Measurements from ENCODE around the gene MOB4.

Gene MOB4

GRCh38 chr2:197591339-197592072 is 75.6 kb downstream of the MOB4 start:
- H3K27ac ChIP-seq (ENCODE audit: low read depth, low read length): no peak overlapping the region
- WGBS: 96% methylated on average over 32 of the region's 32 CpGs
- no peak overlapping the region for H3K4me3 ChIP-seq (ENCODE audit: low read length)
- no peaks in the 10 kb centered on the region for H3K36me3 ChIP-seq (ENCODE audit: insufficient read depth, low read length)
- H3K27me3 ChIP-seq (ENCODE audit: insufficient read depth, low read length): no peaks in the 10 kb centered on the region
- peaks cover 33% of the 10 kb centered on the region for H3K4me1 ChIP-seq (ENCODE audit: insufficient read depth, low read length)
- H3K9me3 ChIP-seq (ENCODE audit: insufficient read depth, low read depth, low read length): no peaks in the 10 kb centered on the region
- no peak overlapping the region for H3K9ac ChIP-seq (ENCODE audit: low read depth, low read length)

GRCh38 chr2:197596766-197597165 is 80.9 kb downstream of the MOB4 start:
- Histone ChIP-seq H3K9me3 (ENCODE audit: insufficient read depth, low read depth, low read length) (no peaks in the 10 kb centered on the region), H3K9ac (ENCODE audit: low read depth, low read length) (peak overlapping the region; percentile 45; the same call in 1 of the 2 replicates), H3K4me1 (ENCODE audit: insufficient read depth, low read length) (peaks cover 21% of the 10 kb centered on the region), H3K36me3 (ENCODE audit: insufficient read depth, low read length) (no peaks in the 10 kb centered on the region), H3K4me3 (ENCODE audit: low read length) (no peak overlapping the region), H3K27me3 (ENCODE audit: insufficient read depth, low read length) (no peaks in the 10 kb centered on the region), H3K27ac (ENCODE audit: low read depth, low read length) (peak overlapping the region; percentile 31; the same call in 1 of the 2 replicates)
- WGBS: 43% methylated on average over 1 of the region's 1 CpG

- 97% methylated on average over 4 of the region's 4 CpGs for whole genome bisulfite sequencing
- no peak overlapping the region for H3K9ac ChIP-seq (ENCODE audit: low read depth, low read length)
- no peak overlapping the region for H3K4me3 ChIP-seq (ENCODE audit: low read length)
- peaks cover 21% of the 10 kb centered on the region for H3K4me1 ChIP-seq (ENCODE audit: insufficient read depth, low read length)
- H3K9me3 ChIP-seq (ENCODE audit: insufficient read depth, low read depth, low read length): no peaks in the 10 kb centered on the region
- no peaks in the 10 kb centered on the region for H3K27me3 ChIP-seq (ENCODE audit: insufficient read depth, low read length)
- H3K36me3 ChIP-seq (ENCODE audit: insufficient read depth, low read length): no peaks in the 10 kb centered on the region
- H3K27ac ChIP-seq (ENCODE audit: low read depth, low read length): peak overlapping the region; percentile 31; the same call in 1 of the 2 replicates
Observed at GRCh38 chr2:197597166-197597565, 81.3 kb downstream of the MOB4 start.

- Histone ChIP-seq H3K4me1 (ENCODE audit: insufficient read depth, low read length) (peaks cover 21% of the 10 kb centered on the region), H3K27me3 (ENCODE audit: insufficient read depth, low read length) (no peaks in the 10 kb centered on the region), H3K27ac (ENCODE audit: low read depth, low read length) (no peak overlapping the region), H3K36me3 (ENCODE audit: insufficient read depth, low read length) (no peaks in the 10 kb centered on the region), H3K9me3 (ENCODE audit: insufficient read depth, low read depth, low read length) (no peaks in the 10 kb centered on the region), H3K4me3 (ENCODE audit: low read length) (no peak overlapping the region), H3K9ac (ENCODE audit: low read depth, low read length) (no peak overlapping the region)
- 95% methylated on average over 5 of the region's 5 CpGs for WGBS
Observed at GRCh38 chr2:197598450-197598849, 82.6 kb downstream of the MOB4 start.

GRCh38 chr2:197599285-197599965 is 83.6 kb downstream of the MOB4 start:
- H3K9ac ChIP-seq (ENCODE audit: low read depth, low read length): no peak overlapping the region
- H3K4me1 ChIP-seq (ENCODE audit: insufficient read depth, low read length): peaks cover 21% of the 10 kb centered on the region
- H3K9me3 ChIP-seq (ENCODE audit: insufficient read depth, low read depth, low read length): no peaks in the 10 kb centered on the region
- no peaks in the 10 kb centered on the region for H3K36me3 ChIP-seq (ENCODE audit: insufficient read depth, low read length)
- WGBS: 87% methylated on average over 11 of the region's 11 CpGs
- no peaks in the 10 kb centered on the region for H3K27me3 ChIP-seq (ENCODE audit: insufficient read depth, low read length)
- H3K27ac ChIP-seq (ENCODE audit: low read depth, low read length): no peak overlapping the region
- no peak overlapping the region for H3K4me3 ChIP-seq (ENCODE audit: low read length)

- no peaks in the 10 kb centered on the region for H3K27me3 ChIP-seq (ENCODE audit: insufficient read depth, low read length)
- H3K4me3 ChIP-seq (ENCODE audit: low read length): no peak overlapping the region
- no peaks in the 10 kb centered on the region for H3K36me3 ChIP-seq (ENCODE audit: insufficient read depth, low read length)
- peaks cover 17% of the 10 kb centered on the region for H3K4me1 ChIP-seq (ENCODE audit: insufficient read depth, low read length)
- H3K27ac ChIP-seq (ENCODE audit: low read depth, low read length): no peak overlapping the region
- WGBS: 92% methylated on average over 5 of the region's 5 CpGs
- no peak overlapping the region for H3K9ac ChIP-seq (ENCODE audit: low read depth, low read length)
- H3K9me3 ChIP-seq (ENCODE audit: insufficient read depth, low read depth, low read length): no peaks in the 10 kb centered on the region
Observed at GRCh38 chr2:197600306-197600705, 84.4 kb downstream of the MOB4 start.

GRCh38 chr2:197601726-197602125 is 85.9 kb downstream of the MOB4 start:
- Histone ChIP-seq H3K4me1 (ENCODE audit: insufficient read depth, low read length) (peaks cover 6% of the 10 kb centered on the region), H3K9ac (ENCODE audit: low read depth, low read length) (no peak overlapping the region)
- WGBS: 96% methylated on average over 2 of the region's 2 CpGs

More at GRCh38 chr2:197601726-197602125, 85.9 kb downstream of the MOB4 start:
- no peaks in the 10 kb centered on the region for H3K27me3 ChIP-seq (ENCODE audit: insufficient read depth, low read length)
- no peak overlapping the region for H3K27ac ChIP-seq (ENCODE audit: low read depth, low read length)
- H3K9me3 ChIP-seq (ENCODE audit: insufficient read depth, low read depth, low read length): no peaks in the 10 kb centered on the region
- H3K4me3 ChIP-seq (ENCODE audit: low read length): no peak overlapping the region
- H3K36me3 ChIP-seq (ENCODE audit: insufficient read depth, low read length): no peaks in the 10 kb centered on the region
